SKM-1 treated with dmso at 0.1 percent for 144 hours (cell line): ENCODE results near the gene CXCL5.

Experiments used
- DNase-seq: peaks from one replicate; lab custom pipeline; 2025; ENCODE audit not compliant: unreplicated experiment; lab: John Stamatoyannopoulos, UW

The CXCL5 gene

DNA sequence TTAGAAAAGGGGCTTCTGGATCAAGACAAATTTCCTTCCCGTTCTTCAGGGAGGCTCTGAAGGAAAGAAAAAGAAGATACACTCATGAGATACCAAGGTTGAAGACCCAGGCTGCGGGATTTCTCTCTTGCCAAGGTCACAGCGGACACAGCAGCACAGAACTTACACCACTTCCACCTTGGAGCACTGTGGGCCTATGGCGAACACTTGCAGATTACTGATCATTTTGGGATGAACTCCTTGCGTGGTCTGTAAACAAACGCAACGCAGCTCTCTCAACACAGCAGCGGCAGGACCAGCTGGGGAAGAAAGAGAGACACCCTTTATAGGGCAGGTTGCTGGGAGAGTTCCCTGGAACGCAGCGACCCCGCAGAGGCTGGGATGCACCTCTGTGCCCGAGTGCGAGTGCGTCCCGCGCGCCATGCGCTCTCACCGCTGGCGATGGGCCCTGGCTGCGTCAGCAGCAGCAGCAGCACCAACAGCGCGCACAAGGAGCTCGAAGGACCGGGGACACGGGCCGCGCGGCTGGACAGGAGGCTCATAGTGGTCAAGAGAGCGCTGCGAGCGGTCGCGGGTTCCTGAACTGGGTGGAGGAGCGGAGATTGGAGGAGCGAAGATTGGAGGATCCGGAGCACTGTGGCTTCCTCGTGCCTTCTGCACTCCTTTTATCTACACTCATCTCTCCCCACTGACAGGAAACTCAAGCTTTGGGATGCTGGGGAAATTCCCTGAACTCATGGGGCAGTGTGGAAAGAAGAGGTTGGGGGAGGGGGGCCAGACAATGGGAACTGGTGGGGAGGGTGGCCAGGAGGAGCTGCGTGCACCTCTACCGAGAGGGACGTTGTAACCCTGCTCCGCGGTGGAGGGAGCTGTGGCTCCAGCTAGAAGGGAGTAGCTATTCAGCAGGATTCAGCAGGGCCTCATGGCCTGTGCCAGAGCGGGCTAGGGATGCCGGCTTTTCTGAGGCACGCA is at the start of gene CXCL5:
Gene CXCL5 (minus strand): TSS at position 638 of the 972 bp plus-strand sequence. CDS start 96 bp downstream, at position 542.
- DNase-seq: no peak

DNA sequence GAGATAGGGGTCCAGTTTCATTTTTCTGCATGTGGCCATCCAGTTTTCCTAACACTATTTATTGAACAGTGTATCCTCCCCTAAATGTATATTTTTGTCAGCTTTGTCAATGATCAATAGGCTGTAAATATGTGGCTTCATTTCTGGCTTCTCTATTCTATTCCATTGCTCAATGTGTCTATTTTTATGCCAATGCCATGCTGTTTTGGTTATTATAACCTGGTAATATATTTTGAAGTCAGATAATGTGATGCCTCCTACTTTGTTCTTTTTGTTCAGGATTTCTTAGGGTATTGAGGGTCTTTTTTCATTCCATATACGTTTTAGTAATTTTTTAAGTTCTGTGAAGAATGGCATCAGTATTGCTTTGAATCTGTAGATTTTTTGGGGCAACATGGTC is 48.7 kb upstream of the CXCL5 start:
- no peak for DNase-seq

DNA sequence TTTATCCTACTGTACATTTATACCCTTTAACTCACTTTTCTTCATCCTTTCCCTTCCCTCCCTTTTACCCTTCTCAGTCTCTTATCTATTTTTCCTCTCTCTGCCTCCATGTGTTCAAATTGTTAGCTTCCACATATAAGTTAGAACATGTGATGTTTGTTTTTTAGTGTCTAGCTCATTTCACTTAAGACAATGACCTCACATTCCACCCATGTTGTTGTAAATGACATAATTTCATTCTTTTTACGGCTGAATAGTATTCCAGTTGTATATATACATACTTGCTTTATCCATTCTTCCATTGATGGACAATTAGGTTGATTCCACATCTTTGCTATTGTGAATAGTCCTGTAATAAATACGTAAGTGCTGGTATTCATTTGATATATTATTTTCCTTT is 47.3 kb upstream of the CXCL5 start:
- no peak for DNase-seq

DNA sequence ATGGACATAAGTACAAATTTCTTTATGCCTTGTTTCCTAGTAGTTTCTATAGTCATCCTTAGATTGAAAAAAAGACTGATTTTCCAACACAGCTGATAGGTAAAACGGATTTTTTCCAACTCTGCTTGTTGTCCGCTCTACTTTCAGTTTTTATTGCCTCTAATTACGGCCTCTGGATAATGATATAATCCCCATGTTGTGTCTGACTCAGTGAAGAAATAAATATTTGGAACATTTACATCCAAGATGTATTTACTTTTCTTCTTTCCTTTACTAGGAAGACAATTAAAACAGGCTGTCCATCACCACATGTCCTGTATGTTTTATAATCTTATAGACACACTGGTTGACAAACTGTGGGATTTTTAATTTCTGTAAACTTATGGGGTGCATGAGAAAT is 46.8 kb upstream of the CXCL5 start:
- no peak for DNase-seq

DNA sequence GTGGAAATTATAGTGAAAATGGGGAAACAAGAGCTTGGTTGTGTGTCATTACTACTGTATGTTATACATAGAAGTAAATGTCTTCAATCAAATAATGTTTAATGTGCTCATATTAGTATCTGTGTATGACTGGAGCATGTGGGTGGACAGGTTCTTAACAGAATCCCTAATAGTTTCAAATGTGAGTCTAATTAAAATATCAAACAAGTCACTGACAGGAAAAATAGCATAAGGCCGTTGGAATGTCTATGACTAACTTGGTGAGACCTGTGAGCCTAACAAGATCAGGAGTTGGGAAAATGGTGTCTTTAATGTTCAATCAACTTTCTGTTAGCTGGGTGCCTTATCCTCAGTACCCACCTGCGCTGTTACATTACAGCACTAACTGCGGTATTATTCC is 46.2 kb upstream of the CXCL5 start:
- DNase-seq: no peak

DNA sequence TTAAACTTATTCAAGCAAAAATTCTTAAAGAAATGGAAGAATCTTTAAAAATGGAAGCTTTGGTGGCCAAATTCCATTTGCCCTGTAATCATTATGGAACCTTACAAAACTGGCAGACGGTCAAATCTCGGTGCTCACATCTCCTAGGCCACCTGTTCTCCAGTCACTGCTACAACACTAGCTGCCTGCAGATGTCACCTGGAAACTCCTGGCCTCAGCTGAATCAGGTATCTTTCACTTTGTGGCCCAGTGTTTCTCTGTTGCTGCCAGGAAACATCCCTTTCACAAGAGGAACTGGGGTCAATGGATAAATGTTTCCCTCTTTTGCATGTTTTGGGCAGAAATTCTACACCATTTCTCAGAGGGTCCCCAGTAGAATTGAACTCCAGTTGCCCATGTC is 44.2 kb upstream of the CXCL5 start:
- DNase-seq: no peak

DNA sequence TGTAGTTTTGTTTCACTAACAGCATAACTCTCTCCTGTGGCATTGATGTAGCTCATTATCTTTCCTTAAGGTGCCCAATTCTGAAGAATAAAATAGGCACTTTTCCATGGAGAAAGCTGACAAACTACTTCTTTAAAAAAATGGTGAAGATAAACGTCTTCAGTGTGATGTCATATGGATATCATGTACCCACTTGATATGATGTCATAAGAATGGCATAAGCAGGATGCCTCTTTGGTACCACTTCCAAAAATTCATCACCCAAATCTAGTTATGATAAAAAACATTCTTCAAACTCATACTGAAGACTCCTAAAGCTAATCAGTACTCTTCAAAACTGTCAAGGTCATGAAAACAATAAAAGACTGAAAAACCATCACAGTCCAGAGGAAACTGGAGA is 42.9 kb upstream of the CXCL5 start:
- DNase-seq: no peak

DNA sequence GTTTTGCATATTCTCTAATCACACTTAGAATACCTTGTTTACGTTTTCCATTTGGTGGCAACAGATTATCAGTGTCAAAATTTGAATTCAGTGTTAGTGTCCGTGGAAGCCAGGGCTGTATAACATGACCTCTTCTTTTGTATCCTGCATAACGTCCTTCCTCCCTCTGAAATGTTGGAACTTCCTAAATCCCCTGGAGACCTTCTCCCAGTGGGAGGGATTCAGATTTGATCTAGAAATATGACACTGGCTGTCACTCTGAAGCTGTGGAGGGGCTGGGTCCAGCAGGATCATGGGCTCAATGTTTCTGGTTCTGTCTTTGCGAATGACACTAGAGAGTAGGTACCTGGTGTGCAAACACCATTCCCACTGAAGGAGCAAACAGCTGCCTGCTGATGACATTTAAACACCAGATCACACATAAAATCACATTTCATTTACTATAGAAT is 40.9 kb upstream of the CXCL5 start:
- DNase-seq: no peak

DNA sequence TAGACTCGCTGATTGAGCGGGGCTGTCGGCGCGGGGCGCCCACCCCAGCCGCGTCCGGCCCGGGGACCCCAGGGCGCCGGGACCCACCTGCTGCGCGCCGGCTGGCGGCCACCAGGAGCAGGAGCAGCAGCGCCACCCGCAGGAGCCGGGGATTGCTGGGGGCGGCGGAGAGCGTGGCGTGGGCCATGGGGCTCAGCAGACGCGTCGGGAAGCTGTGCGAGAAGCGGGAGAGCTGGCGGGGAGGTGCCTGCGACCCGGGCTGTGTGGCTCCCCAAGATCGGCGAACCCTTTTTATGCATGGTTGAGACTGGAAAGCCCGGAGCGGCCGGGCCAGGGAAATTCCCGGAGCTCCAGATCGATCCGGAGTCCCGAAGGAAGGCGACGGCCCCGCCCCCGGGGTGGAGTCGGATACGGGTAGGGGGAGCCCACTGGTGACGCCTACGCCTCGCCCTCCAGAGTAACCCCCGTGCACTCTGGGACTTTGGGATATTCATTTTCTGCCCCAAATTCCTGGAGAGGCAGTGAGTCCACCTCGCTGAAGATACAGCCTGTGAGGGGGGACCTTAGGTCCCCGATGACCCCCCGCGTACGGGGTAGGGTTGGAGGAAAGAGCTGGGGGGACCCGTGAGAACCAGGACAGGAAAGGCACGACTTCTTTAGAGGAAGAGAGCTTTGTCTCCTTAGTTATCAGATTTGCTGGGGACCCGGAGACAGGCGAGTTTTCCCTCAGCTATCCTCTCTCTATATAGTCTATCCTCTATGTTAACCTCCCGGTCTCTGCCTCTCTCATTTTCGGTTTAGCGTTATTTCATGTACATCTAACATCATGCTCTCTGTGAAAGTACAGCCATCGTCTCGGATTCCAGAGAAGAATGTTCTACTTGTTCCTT is 40.2 kb upstream of the CXCL5 start, which contains the start of gene CXCL3:
Gene CXCL3 (minus strand): TSS at position 265 of the 890 bp plus-strand sequence. CDS start 78 bp downstream, at position 187.
- peak; percentile 28 for DNase-seq

DNA sequence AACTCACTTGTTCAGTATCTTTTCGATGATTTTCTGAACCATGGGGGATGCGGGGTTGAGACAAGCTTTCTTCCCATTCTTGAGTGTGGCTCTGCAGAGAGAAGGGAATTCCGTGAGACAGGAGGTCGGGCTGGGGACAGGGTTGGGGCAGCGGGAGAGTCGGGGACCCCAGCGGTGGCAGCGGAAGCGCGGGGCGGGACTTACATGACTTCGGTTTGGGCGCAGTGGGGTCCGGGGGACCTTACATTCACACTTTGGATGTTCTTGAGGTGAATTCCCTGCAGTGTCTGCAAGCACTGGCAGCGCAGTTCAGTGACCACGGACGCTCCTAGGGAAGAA is 39.6 kb upstream of the CXCL5 start:
- no peak for DNase-seq

DNA sequence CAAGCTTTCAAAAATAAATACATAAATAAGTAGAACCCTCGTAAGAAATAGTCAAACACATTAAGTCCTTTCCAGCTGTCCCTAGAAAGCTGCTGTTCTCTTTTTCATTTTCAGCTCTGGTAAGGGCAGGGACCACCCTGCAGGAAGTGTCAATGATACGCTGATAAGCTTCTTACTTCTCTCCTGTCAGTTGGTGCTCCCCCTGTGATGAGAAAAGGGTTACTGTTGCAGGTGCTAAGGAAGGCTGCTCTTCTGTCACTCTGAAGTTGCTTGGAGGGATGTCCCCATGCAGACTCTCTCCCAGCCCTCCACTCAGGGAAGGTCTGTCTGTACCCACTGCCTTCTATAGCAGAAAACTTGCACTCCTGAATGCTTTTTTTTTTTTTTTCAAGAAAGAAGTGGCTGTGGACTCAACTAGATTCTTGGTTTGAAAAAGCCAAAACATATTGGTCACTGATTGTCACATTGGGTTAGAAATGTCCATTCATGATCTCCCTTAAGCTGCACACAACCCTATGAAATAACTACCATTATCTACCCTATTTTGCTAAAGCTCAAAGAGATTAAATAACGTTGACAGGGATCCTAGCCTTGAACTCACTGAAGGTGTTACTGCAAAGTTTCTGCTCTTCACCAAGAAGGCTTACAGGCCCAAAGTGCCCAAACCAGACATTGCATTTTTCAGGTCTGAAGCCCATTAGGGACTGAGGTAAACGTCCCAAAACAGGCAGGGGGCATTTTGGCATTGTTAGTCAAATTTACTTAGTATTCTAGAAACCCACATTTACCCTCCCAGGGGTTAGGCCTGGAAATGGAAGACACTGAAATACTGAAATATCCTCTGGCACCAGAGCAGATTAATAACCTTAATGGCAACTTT is 38.8 kb upstream of the CXCL5 start:
- no peak for DNase-seq

DNA sequence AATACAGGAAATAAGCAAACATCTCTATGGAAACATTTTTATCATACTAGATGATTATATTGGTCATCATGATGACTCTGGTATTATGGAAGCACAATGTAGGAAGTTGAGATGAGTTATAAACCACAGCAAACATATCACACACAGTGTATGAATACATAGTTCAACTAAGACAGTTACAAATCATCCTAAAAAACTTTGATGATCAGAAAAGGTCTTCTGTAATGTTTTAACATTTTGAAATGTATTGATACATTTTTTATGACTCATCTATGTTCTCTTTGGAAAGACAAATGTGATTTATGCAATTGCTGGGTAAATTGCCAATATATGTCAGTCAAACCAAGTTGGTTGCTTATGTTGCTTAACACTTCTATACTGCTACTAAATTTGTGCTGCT is 35.3 kb upstream of the CXCL5 start:
- no peak for DNase-seq

DNA sequence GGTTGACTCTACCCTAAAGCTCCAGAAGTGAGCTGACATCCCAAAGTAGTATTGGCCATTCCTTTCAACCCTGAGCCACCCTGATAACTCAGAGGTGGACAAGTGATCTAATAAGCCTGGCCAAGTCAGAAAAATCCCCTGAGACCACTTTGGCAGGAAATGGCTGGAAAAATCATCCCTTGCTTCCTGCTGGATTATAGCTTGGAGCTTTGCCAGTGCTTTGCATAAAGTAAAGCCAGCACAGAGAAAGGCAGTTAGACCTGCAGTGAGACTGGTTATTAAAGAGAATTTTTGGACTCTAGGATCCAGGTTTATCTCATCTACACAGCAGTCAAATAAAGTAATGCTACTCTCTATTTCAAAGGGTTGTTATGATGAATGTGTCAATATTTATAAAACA is 33.6 kb upstream of the CXCL5 start:
- no peak for DNase-seq

DNA sequence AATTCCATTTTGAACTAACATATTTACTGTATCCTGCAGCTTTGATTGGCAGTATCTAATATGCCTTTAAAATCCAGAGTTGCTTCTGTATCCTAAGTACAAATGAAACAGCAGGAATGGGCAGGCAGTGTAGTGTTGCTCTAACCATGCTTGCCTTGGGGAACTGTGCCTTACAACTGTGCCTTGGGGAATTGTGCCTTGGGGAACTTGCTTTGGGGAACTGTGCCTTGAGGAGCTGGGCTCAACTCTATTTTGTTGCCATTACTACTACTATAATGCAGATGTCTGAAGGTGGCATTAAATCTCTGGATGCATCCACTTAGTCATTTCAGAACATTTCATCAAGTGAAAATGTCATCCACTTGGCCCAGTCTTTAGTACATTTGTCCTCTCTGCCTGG is 33.1 kb upstream of the CXCL5 start:
- no peak for DNase-seq

DNA sequence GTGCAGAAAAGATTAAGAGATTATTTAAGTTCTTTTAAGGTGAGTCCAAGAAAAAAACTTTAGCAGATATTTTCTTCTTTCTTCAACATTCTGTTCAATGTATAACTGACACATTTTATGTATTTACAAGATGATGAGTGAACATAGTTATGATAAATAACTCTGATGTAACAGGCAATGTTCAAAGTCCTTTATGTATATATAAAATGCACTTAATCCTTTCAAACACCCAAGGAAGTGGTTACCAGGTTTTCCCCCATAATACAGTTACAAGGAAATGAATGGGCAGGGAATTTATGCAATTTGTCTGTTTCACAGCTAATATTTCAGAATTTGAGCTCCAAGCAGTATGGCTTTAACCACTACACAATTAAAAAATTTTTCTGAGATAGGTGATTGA is 31.8 kb upstream of the CXCL5 start:
- DNase-seq: no peak

DNA sequence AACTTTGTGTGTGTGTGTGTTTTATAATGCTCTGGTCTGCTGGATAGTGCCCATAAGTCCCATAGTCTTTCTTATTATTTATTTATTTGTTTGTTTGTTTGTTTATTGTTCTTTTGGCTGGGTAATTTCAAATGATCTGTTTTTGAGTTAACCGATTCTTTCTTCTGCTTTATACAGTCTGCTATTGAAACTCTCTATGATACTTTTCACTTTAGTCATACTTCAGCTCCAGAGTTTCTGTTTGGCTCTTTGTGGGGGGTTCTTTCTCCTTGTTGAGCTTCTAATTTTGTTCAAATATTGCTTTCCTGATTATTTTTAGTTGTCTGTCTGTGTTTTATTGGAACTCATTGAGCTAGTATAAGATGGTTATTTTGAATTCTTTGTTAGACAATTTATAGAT is 30.0 kb upstream of the CXCL5 start:
- DNase-seq: no peak

DNA sequence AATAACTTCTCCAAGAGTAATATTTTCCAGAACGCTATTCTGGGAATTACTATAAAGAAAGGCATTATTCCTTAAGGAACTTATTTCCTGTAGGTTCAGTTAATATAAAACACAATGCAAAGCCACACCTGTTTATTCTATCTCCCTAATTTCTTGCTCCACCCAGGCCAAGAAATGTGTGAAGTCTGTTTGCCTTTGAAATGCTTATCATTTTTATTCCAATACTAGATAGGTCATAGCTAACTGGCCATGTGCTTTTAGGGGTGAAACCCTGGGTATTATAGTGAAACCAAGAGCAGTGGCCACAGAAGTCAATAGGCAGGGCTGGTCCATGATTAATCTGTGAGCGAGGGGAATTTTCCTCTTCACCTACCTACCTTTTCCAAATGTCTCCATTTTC is 25.2 kb upstream of the CXCL5 start:
- no peak for DNase-seq

DNA sequence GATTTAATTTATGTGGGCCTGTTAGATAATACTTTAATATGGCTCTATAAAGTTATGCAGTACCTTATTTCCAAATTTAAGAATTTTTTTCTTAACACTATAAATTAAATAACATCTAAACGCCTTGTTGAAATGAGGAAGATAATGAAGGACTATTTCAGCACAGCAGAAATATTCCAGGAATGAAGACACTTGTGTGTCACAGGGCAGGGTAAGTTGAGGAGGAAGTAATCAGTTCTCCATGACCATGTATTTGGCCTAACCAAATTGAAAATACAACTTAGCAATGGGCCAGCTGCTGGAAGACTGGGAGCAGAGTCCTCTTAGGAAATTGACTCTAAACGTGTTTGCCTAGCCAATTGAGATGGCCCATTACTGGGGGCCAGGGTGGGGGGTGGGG is 23.1 kb upstream of the CXCL5 start:
- no peak for DNase-seq

DNA sequence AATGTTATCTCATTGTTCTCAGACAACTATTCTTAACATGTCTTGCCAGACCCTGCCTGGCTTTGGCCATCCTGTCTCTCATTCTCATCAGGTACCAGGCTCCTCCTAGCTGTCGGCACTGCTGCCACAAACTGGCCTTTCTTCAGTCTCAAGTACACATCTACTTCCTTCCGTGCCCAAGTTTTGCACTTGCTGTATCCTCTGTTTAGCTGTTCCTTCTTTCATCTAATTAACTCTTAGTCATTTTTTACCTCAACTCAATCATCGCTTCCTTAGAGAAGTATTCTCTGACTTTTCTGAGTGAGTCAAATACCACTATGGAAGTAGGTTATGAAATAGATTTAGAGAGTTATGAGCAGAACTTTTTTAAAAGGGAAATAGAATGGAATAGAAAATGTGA is 20.3 kb upstream of the CXCL5 start:
- peak; percentile 86 for DNase-seq

DNA sequence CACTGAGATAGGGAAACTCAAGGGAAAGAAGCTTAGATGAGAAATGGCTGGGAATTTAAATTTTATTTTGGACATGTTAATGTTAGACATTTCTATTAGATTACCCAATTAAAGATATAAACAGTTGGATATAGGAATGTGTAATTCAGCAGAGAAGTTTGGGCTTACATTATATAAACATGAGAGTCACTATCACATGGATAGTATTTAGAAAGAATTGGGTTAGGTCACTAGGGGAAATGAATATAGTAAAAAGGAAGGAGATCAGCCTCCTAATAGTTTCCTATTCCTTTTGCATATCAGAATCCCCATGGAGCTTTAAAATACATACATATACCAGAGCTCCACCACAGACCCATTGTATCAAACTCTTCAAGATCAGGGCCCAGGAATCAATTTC is 19.6 kb upstream of the CXCL5 start:
- DNase-seq: no peak

DNA sequence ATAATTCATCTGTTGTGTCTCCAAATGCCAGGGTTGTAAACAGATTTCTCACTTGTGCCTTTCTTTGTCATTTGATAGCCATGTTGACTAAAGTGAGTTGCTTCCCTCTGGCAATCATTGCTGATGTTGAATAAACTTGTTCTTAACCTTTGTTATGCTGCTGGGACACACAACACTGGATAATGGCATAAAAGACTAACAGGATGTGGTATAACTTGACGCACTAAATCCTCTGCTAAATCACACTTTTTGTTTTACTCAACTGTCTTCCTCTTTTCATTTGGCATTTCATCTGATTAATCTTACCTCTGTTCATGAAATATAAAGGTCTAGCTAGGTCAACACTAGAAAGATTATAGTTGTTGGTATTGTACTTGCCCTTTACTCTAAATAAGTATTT is 17.6 kb upstream of the CXCL5 start:
- DNase-seq: no peak
